ENCODE measurements around the gene CDK2AP2. TPM values are rescaled to one million over a fixed set of nuclear protein-coding genes. Genes with fewer than 3 reads are reported as not detected.

CDK2AP2 gene
- total and polyA plus RNA-seq, 10 of the 15 experiments (the other 5 are each of a cell fraction or from before 2014, with no cell fraction given): 8.0 to 177 (median 40.9) TPM

DNA sequence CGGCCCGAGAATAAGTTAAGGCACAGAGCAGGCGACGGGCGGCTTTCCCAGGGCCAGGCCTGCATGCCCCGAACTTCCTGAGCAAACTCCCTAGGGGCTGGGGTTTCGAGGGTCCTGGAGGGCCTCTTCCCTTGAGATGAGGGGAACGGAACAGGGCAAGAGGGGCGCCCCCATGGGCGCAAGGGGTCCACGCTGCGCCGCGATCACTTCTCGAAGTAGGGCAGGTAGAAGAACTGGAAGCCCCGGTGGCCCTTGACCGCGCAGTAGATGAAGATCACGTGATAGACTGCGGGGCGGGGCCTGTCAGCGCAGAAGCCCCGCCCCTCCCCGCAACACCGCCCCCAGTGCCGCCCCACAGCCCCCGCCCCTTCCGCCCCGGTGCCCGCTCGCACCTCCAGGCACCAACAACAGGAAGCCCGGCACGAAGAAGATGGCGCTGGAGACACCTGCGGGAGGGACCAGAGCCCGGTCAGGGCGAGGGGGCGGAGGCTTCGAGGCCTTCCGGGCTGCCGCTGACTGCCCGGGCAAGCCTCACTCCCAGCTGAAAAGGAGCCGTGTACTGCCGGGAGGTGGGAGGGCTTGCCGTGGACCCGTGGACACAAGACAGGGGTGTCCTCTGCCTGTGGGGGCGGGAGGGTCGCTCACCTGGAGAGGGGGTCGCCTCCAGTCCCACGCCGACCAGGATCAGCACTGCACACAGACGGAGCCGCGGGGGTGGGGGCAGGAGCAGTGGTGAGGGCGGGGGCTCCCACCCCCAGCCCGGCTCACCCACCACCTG lies 43.4 kb downstream of the CDK2AP2 start:
- H3K4me1 ChIP-seq (ENCODE audit: control insufficient read depth, insufficient read depth, low read length): peaks cover 33% of the 10 kb centered on the region
- POLR2A ChIA-PET: interaction anchor here (0.6 to 8.1 kb wide), 11 partner anchors 18 to 884 kb away, joined by 3 to 78 read pairs (median 6); partner anchors contain the start of genes AIP, PPP1CA, PTPRCAP and RAD9A
- BruUV-seq (replicated peaks): no TSS peak
- no peaks in the 10 kb centered on the region for H3K27me3 ChIP-seq (replicated peaks in 1 of 2; ENCODE audit: control insufficient read depth in 2 of 2, insufficient read depth in 2 of 2, low read length in 1 of 2)
- DNase-seq (ENCODE audit: low read depth, low spot score) (peak; percentile 65), FAIRE-seq (no peak), ATAC-seq (peak; percentile 85)
- CTCF ChIA-PET: interaction anchor here (0.9 to 5.1 kb wide), 6 partner anchors 18 to 150 kb away, joined by 3 to 36 read pairs (median 4); partner anchors contain the start of genes AIP, PPP1CA and PTPRCAP
- WGBS (ENCODE audit: insufficient coverage, insufficient replicate concordance, low lambda C conversion rate, missing lambda C conversion rate): under 1% methylated on average over 45 of the region's 56 CpGs
- RAD21 ChIA-PET (ENCODE audit: unreplicated experiment): interaction anchor here (0.5 to 5.5 kb wide), 11 partner anchors 18 to 114 kb away, joined by 3 to 72 read pairs (median 4); partner anchors contain the start of genes AIP, PPP1CA, PTPRCAP and TBC1D10C
- H3K9ac ChIP-seq (ENCODE audit: control insufficient read depth, insufficient read depth, low read length): peak overlapping the region; percentile 95
- intact Hi-C loops (cut with micrococcal nuclease; ENCODE audit: unreplicated experiment): no loop called here
- H4K20me1 ChIP-seq (ENCODE audit: control insufficient read depth, insufficient read depth): no peaks in the 10 kb centered on the region
- in situ Hi-C loops (cut with MboI): no loop called here
- peak overlapping the region; percentile 100 for H3K4me2 ChIP-seq (ENCODE audit: control insufficient read depth, insufficient read depth)
- peak overlapping the region; percentile 79 for H2AFZ ChIP-seq (ENCODE audit: control insufficient read depth, low read depth, low read length)
- peaks cover 14% of the 10 kb centered on the region for H3K79me2 ChIP-seq (ENCODE audit: control insufficient read depth, insufficient read depth, low read length)
- H3K27ac ChIP-seq (ENCODE audit: control insufficient read depth, insufficient read depth): peak overlapping the region; percentile 93
- no peaks in the 10 kb centered on the region for H3K9me3 ChIP-seq (replicated peaks; ENCODE audit: control insufficient read depth, insufficient read depth, low read length)
- SMC1A ChIA-PET (ENCODE audit: uncharacterized antibody, unreplicated experiment): interaction anchor here (0.9 to 5.2 kb wide), 5 partner anchors 18 to 62 kb away, joined by 3 to 46 read pairs (median 13); partner anchors contain the start of genes AIP, PPP1CA, PTPRCAP and TBC1D10C
- H3K4me3 ChIP-seq: peak overlapping the region; percentile 97
- no peaks in the 10 kb centered on the region; a peak in 1 of 4 replicates for H3K36me3 ChIP-seq (ENCODE audit: control insufficient read depth in 2 of 2, insufficient read depth in 2 of 2, low read length in 1 of 2)
- TF ChIP-seq, protein P1, sequence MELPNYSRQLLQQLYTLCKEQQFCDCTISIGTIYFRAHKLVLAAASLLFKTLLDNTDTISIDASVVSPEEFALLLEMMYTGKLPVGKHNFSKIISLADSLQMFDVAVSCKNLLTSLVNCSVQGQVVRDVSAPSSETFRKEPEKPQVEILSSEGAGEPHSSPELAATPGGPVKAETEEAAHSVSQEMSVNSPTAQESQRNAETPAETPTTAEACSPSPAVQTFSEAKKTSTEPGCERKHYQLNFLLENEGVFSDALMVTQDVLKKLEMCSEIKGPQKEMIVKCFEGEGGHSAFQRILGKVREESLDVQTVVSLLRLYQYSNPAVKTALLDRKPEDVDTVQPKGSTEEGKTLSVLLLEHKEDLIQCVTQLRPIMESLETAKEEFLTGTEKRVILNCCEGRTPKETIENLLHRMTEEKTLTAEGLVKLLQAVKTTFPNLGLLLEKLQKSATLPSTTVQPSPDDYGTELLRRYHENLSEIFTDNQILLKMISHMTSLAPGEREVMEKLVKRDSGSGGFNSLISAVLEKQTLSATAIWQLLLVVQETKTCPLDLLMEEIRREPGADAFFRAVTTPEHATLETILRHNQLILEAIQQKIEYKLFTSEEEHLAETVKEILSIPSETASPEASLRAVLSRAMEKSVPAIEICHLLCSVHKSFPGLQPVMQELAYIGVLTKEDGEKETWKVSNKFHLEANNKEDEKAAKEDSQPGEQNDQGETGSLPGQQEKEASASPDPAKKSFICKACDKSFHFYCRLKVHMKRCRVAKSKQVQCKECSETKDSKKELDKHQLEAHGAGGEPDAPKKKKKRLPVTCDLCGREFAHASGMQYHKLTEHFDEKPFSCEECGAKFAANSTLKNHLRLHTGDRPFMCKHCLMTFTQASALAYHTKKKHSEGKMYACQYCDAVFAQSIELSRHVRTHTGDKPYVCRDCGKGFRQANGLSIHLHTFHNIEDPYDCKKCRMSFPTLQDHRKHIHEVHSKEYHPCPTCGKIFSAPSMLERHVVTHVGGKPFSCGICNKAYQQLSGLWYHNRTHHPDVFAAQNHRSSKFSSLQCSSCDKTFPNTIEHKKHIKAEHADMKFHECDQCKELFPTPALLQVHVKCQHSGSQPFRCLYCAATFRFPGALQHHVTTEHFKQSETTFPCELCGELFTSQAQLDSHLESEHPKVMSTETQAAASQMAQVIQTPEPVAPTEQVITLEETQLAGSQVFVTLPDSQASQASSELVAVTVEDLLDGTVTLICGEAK (IDR thresholded peaks at IDR 0.05; ENCODE audit: borderline replicate concordance): no peak
- peak; percentile 80 for TF ChIP-seq MLLT1 (IDR thresholded peaks at IDR 0.05)
- TF ChIP-seq STAT1 (conservative IDR thresholded peaks at IDR 0.05): no peak
- TF ChIP-seq NR2C1 (IDR thresholded peaks at IDR 0.05): peak; percentile 56
- TF ChIP-seq MXI1 (IDR thresholded peaks at IDR 0.05; ENCODE audit: low read depth, low read length): no peak
- TF ChIP-seq ESRRA (IDR thresholded peaks at IDR 0.05; ENCODE audit: low read length): no peak
- no peak for TF ChIP-seq ZNF622 (IDR thresholded peaks at IDR 0.05)
- TF ChIP-seq CEBPB (IDR thresholded peaks at IDR 0.05; ENCODE audit: borderline replicate concordance in 1 of 2, low read depth in 2 of 2, low read length in 2 of 2): no peak
- TF ChIP-seq SKIL (IDR thresholded peaks at IDR 0.05; ENCODE audit: low read depth, poor library complexity, severe bottlenecking): no peak
- TF ChIP-seq, protein P2, sequence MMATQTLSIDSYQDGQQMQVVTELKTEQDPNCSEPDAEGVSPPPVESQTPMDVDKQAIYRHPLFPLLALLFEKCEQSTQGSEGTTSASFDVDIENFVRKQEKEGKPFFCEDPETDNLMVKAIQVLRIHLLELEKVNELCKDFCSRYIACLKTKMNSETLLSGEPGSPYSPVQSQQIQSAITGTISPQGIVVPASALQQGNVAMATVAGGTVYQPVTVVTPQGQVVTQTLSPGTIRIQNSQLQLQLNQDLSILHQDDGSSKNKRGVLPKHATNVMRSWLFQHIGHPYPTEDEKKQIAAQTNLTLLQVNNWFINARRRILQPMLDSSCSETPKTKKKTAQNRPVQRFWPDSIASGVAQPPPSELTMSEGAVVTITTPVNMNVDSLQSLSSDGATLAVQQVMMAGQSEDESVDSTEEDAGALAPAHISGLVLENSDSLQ (IDR thresholded peaks at IDR 0.05): peak; percentile 43; the same call in 1 of the 2 replicates
- TF ChIP-seq, protein P3, sequence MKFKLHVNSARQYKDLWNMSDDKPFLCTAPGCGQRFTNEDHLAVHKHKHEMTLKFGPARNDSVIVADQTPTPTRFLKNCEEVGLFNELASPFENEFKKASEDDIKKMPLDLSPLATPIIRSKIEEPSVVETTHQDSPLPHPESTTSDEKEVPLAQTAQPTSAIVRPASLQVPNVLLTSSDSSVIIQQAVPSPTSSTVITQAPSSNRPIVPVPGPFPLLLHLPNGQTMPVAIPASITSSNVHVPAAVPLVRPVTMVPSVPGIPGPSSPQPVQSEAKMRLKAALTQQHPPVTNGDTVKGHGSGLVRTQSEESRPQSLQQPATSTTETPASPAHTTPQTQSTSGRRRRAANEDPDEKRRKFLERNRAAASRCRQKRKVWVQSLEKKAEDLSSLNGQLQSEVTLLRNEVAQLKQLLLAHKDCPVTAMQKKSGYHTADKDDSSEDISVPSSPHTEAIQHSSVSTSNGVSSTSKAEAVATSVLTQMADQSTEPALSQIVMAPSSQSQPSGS (IDR thresholded peaks at IDR 0.05; ENCODE audit: low read length): no peak

All from GM12878 (cell line).